HepG2 (cell line): ENCODE data around the gene CDC42SE1. TPM values are rescaled to one million over a fixed set of nuclear protein-coding genes. Genes with fewer than 3 reads are reported as not detected.

Source experiments
- CEBPG ChIP-seq: IDR thresholded peaks from 2 replicates; pipeline ENCODE4 v1.6.1; 2016
- EED ChIP-seq: sonication (generic); formaldehyde crosslinking; IDR thresholded peaks from 2 replicates; pipeline ENCODE4 v1.5.0; 2020; ENCODE audit warnings: mild to moderate bottlenecking, missing genetic modification reagents
- FOXA3 ChIP-seq: IDR thresholded peaks from 2 replicates; pipeline ENCODE4 v1.6.1; 2016; ENCODE audit warnings: missing genetic modification reagents, missing compliant biosample characterization
- HDAC1 ChIP-seq: sonication (generic); formaldehyde crosslinking; IDR thresholded peaks from 2 replicates; pipeline ENCODE4 v1.5.1; 2020; ENCODE audit warnings: mild to moderate bottlenecking, missing genetic modification reagents
- KAT8 ChIP-seq: IDR thresholded peaks from 2 replicates; pipeline ENCODE4 v1.6.1; 2016; ENCODE audit warnings: missing genetic modification reagents, missing compliant biosample characterization
- KMT2B ChIP-seq: IDR thresholded peaks from 2 replicates; pipeline ENCODE4 v1.6.1; 2016; ENCODE audit warnings: missing genetic modification reagents, missing compliant biosample characterization
- LCORL ChIP-seq, 2 experiments: fragments of 450-650 bp in 1 of 2; sonication (generic) in 1 of 2; formaldehyde crosslinking in 1 of 2; IDR thresholded peaks; 2 replicates each; pipeline versions ENCODE4 v1.5.0 to v1.6.1; 2017 to 2020; ENCODE audit warnings: antibody characterized with exemption in 1 of 2, missing genetic modification reagents in 1 of 2
- MAZ ChIP-seq, 2 experiments: sonication (generic) in 1 of 2; formaldehyde crosslinking in 1 of 2; IDR thresholded peaks; 2 replicates each; pipeline versions ENCODE4 v1.5.0 to v1.6.1; 2012 to 2020; ENCODE audit warnings: low read depth in 2 of 2, mild to moderate bottlenecking in 2 of 2, borderline replicate concordance in 1 of 2, improper control_type of control experiment in 1 of 2, low read length in 1 of 2, missing genetic modification reagents in 1 of 2, moderate library complexity in 1 of 2
- NR2C2 ChIP-seq: sonication (generic); formaldehyde crosslinking; IDR thresholded peaks from 2 replicates; pipeline ENCODE4 v1.4.0; 2020; ENCODE audit warnings: missing genetic modification reagents, mild to moderate bottlenecking, moderate library complexity, borderline replicate concordance
- PCBP2 ChIP-seq: fragments of 200-400 bp; formaldehyde crosslinking; optimal IDR thresholded peaks from 2 replicates; pipeline ENCODE3; 2018; ENCODE audit warnings: low read length, low read depth; ENCODE audit not compliant: poor library complexity, severe bottlenecking
- RAD21 ChIP-seq: fragments of 450-650 bp; formaldehyde crosslinking; IDR thresholded peaks from 2 replicates; pipeline ENCODE4 v1.5.0; 2020; ENCODE audit warnings: mild to moderate bottlenecking
- RBAK ChIP-seq: sonication (generic); formaldehyde crosslinking; IDR thresholded peaks from 2 replicates; pipeline ENCODE4 v1.5.1; 2020; ENCODE audit warnings: mild to moderate bottlenecking, missing genetic modification reagents
- RBFOX2 ChIP-seq: fragments of 200-400 bp; formaldehyde crosslinking; IDR thresholded peaks from 2 replicates; pipeline ENCODE4 v1.6.1; 2017; ENCODE audit warnings: low read depth, mild to moderate bottlenecking, low read length
- SIN3A ChIP-seq: IDR thresholded peaks from 2 replicates; pipeline ENCODE4 v1.6.1; 2011; ENCODE audit warnings: low read depth, mild to moderate bottlenecking, control low read depth, low read length, borderline replicate concordance
- ZFY ChIP-seq: sonication (generic); formaldehyde crosslinking; IDR thresholded peaks from 2 replicates; pipeline ENCODE4 v1.4.0; 2020; ENCODE audit warnings: missing genetic modification reagents
- ZMYM4 ChIP-seq: sonication (generic); formaldehyde crosslinking; IDR thresholded peaks from 2 replicates; pipeline ENCODE4 v1.8.1; 2023; ENCODE audit warnings: mild to moderate bottlenecking, missing genetic modification reagents
- ZNF292 ChIP-seq: sonication (generic); formaldehyde crosslinking; IDR thresholded peaks from 2 replicates; pipeline ENCODE4 v1.8.1; 2022; ENCODE audit warnings: mild to moderate bottlenecking, low read depth, missing genetic modification reagents, borderline replicate concordance
- ZNF383 ChIP-seq: sonication (generic); formaldehyde crosslinking; IDR thresholded peaks from 2 replicates; pipeline ENCODE4 v1.4.0; 2020; ENCODE audit warnings: missing genetic modification reagents, mild to moderate bottlenecking, borderline replicate concordance
- ZNF724P ChIP-seq: sonication (generic); formaldehyde crosslinking; IDR thresholded peaks from 2 replicates; pipeline ENCODE4 v1.8.0; 2022; ENCODE audit warnings: missing genetic modification reagents, borderline replicate concordance
- polyA plus RNA-seq, 8 experiments: library from polyadenylated mRNA; depleted of rRNA in 3 of 8; stranded (reverse) in 7 of 8; unstranded in 1 of 8; fragments of >200 nt; fragmentation: Illumina TruSeq in 4 of 8; extraction: Trizol in 4 of 8; gene quantifications; 2 replicates each; pipeline versions ENCODE4 v1.2.1 to v1.2.3, GENCODE V29; 2011 to 2016; ENCODE audit warnings: low read depth in 4 of 8, missing spikeins in 1 of 8, mixed read lengths in 1 of 8; ENCODE audit not compliant: insufficient read depth in 1 of 8
- total RNA-seq, 5 experiments: library from RNA; depleted of rRNA; stranded (reverse); fragments of >200 nt; fragmentation: Illumina TruSeq; extraction: Trizol; gene quantifications; 2 replicates each; pipeline ENCODE4 v1.2.3, GENCODE V29; 2016; ENCODE audit warnings: low read depth in 1 of 5
- TF ChIP-seq, protein P1 (sequence below): sonication (generic); formaldehyde crosslinking; conservative IDR thresholded peaks from 2 replicates; pipeline ENCODE4 v1.4.0; 2020; ENCODE audit warnings: missing genetic modification reagents
- TF ChIP-seq, protein P2 (sequence below): IDR thresholded peaks from 2 replicates; pipeline ENCODE4 v1.4.0; 2020; ENCODE audit warnings: mild to moderate bottlenecking, missing genetic modification reagents
- TF ChIP-seq, protein P3 (sequence below): sonication (generic); formaldehyde crosslinking; IDR thresholded peaks from 2 replicates; pipeline ENCODE4 v1.8.0; 2023; ENCODE audit warnings: mild to moderate bottlenecking, missing genetic modification reagents
- TF ChIP-seq, protein P4 (sequence below): IDR thresholded peaks from 2 replicates; pipeline ENCODE4 v1.6.1; 2018; ENCODE audit warnings: missing genetic modification reagents

The CDC42SE1 gene
- total and polyA plus RNA-seq, 2 of the 13 experiments (the other 11 are each of a cell fraction or from before 2014, with no cell fraction given) = 17.6 to 17.9 TPM

DNA sequence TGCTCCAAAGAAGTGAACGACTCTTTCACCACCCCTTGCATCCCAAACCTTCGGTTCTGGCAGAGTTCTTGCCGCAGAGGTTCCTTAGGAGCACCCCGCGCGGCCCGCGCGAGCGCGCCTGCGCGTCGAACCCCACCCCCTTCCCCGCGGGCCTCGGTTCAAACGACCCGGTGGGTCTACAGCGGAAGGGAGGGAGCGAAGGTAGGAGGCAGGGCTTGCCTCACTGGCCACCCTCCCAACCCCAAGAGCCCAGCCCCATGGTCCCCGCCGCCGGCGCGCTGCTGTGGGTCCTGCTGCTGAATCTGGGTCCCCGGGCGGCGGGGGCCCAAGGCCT is 11.9 kb downstream of the CDC42SE1 start, which contains the start of gene C1orf56 (continued):
- TF ChIP-seq ZNF292 (CRISPR knock-in tag) = peak; percentile 14; the same call in 1 of the 2 replicates
- TF ChIP-seq, protein P1, sequence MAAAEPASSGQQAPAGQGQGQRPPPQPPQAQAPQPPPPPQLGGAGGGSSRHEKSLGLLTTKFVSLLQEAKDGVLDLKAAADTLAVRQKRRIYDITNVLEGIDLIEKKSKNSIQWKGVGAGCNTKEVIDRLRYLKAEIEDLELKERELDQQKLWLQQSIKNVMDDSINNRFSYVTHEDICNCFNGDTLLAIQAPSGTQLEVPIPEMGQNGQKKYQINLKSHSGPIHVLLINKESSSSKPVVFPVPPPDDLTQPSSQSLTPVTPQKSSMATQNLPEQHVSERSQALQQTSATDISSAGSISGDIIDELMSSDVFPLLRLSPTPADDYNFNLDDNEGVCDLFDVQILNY = 0 out of 2 replicates have a peak, but pooled peaks have one; percentile 42
- 0 out of 2 replicates have a peak, but pooled peaks have one; percentile 23 for TF ChIP-seq ZNF724P (CRISPR knock-in tag)
- TF ChIP-seq ZNF383 (CRISPR knock-in tag) = 0 out of 2 replicates have a peak, but pooled peaks have one; percentile 3
- TF ChIP-seq RBFOX2 = peak; percentile 81
- no peak for TF ChIP-seq NR2C2
- no peak for TF ChIP-seq KMT2B (CRISPR knock-in tag)
- TF ChIP-seq HDAC1 (CRISPR knock-in tag) = peak; percentile 34; the same call in 1 of the 2 replicates
- TF ChIP-seq RBAK (CRISPR knock-in tag) = 0 out of 2 replicates have a peak, but pooled peaks have one; percentile 4
- TF ChIP-seq ZMYM4 = 0 out of 2 replicates have a peak, but pooled peaks have one; percentile 1
- no peak; the same call in 1 of the 2 replicates for TF ChIP-seq FOXA3 (CRISPR knock-in tag)
- TF ChIP-seq, protein P2, sequence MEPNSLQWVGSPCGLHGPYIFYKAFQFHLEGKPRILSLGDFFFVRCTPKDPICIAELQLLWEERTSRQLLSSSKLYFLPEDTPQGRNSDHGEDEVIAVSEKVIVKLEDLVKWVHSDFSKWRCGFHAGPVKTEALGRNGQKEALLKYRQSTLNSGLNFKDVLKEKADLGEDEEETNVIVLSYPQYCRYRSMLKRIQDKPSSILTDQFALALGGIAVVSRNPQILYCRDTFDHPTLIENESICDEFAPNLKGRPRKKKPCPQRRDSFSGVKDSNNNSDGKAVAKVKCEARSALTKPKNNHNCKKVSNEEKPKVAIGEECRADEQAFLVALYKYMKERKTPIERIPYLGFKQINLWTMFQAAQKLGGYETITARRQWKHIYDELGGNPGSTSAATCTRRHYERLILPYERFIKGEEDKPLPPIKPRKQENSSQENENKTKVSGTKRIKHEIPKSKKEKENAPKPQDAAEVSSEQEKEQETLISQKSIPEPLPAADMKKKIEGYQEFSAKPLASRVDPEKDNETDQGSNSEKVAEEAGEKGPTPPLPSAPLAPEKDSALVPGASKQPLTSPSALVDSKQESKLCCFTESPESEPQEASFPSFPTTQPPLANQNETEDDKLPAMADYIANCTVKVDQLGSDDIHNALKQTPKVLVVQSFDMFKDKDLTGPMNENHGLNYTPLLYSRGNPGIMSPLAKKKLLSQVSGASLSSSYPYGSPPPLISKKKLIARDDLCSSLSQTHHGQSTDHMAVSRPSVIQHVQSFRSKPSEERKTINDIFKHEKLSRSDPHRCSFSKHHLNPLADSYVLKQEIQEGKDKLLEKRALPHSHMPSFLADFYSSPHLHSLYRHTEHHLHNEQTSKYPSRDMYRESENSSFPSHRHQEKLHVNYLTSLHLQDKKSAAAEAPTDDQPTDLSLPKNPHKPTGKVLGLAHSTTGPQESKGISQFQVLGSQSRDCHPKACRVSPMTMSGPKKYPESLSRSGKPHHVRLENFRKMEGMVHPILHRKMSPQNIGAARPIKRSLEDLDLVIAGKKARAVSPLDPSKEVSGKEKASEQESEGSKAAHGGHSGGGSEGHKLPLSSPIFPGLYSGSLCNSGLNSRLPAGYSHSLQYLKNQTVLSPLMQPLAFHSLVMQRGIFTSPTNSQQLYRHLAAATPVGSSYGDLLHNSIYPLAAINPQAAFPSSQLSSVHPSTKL (CRISPR knock-in tag) = peak; percentile 40; the same call in 1 of the 2 replicates
- peak; percentile 41 for TF ChIP-seq KAT8 (CRISPR knock-in tag)
- TF ChIP-seq SIN3A = peak; percentile 19; the same call in 1 of the 2 replicates
- TF ChIP-seq MAZ (IDR thresholded peaks at IDR 0.05; ENCODE audit: borderline replicate concordance, low read depth, low read length) = peak; percentile 45; the same call in 1 of the 2 replicates
- TF ChIP-seq MAZ (CRISPR knock-in tag; IDR thresholded peaks at IDR 0.05; ENCODE audit: low read depth) = no peak; the same call in 1 of the 2 replicates
- peak; percentile 42; the same call in 1 of the 2 replicates for TF ChIP-seq RAD21 (CRISPR knock-in tag)
- TF ChIP-seq PCBP2 = no peak
- TF ChIP-seq, protein P3, sequence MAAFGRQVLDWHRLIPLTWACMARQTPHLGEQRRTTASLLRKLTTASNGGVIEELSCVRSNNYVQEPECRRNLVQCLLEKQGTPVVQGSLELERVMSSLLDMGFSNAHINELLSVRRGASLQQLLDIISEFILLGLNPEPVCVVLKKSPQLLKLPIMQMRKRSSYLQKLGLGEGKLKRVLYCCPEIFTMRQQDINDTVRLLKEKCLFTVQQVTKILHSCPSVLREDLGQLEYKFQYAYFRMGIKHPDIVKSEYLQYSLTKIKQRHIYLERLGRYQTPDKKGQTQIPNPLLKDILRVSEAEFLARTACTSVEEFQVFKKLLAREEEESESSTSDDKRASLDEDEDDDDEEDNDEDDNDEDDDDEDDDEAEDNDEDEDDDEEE (CRISPR knock-in tag) = peak; percentile 68; the same call in 1 of the 2 replicates
- TF ChIP-seq, protein P4, sequence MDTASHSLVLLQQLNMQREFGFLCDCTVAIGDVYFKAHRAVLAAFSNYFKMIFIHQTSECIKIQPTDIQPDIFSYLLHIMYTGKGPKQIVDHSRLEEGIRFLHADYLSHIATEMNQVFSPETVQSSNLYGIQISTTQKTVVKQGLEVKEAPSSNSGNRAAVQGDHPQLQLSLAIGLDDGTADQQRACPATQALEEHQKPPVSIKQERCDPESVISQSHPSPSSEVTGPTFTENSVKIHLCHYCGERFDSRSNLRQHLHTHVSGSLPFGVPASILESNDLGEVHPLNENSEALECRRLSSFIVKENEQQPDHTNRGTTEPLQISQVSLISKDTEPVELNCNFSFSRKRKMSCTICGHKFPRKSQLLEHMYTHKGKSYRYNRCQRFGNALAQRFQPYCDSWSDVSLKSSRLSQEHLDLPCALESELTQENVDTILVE (CRISPR knock-in tag) = peak; percentile 43; the same call in 1 of the 2 replicates
- TF ChIP-seq EED = no peak
- TF ChIP-seq CEBPG (CRISPR knock-in tag) = 0 out of 2 replicates have a peak, but pooled peaks have one; percentile 12
- TF ChIP-seq ZFY (CRISPR knock-in tag) = 0 out of 2 replicates have a peak, but pooled peaks have one; percentile 71
- TF ChIP-seq LCORL (IDR thresholded peaks at IDR 0.05) = no peak
- no peak for TF ChIP-seq LCORL (CRISPR knock-in tag; IDR thresholded peaks at IDR 0.05)
